Measurements from ENCODE around the gene MAST2. TPM values are rescaled to one million over a fixed set of nuclear protein-coding genes. Genes with fewer than 3 reads are reported as not detected.
A peak's percentile ranks its signal among the peaks of the same experiment; 100 is the strongest.

The MAST2 gene
- total RNA-seq, 1 experiment from 2014 or later, result 37.2 TPM

GRCh38 chr1:45793942-45794604 is 9.3 kb upstream of the MAST2 start (continued):
- TF ChIP-seq ZBTB43 (CRISPR knock-in tag; IDR thresholded peaks at IDR 0.05), result no peak

- CTCF ChIA-PET, result no interaction called here
Measured at GRCh38 chr1:45796381-45796780, 7.0 kb upstream of the MAST2 start.

More at GRCh38 chr1:45796381-45796780, 7.0 kb upstream of the MAST2 start:
- H3K9me3 Mint-ChIP-seq, result no peaks in the 10 kb centered on the region
- POLR2A ChIA-PET, result no interaction called here
- H3K36me3 Mint-ChIP-seq, result no peaks in the 10 kb centered on the region
- peaks cover 6% of the 10 kb centered on the region; the same call in 1 of the 2 replicates for H3K27me3 Mint-ChIP-seq (ENCODE audit: low read depth)
- DNase-seq (ENCODE audit: low spot score) (no peak), ATAC-seq (no peak)
- no peak for TF ChIP-seq JAZF1 (CRISPR knock-in tag; IDR thresholded peaks at IDR 0.05)
- TF ChIP-seq MAX (CRISPR knock-in tag; IDR thresholded peaks at IDR 0.05), result no peak
- no peak for TF ChIP-seq AR (CRISPR knock-in tag; IDR thresholded peaks at IDR 0.05)
- no peak for TF ChIP-seq AFF4 (CRISPR knock-in tag; IDR thresholded peaks at IDR 0.05; ENCODE audit: borderline replicate concordance)
- TF ChIP-seq MXD4 (CRISPR knock-in tag; IDR thresholded peaks at IDR 0.05; ENCODE audit: borderline replicate concordance), result no peak
- TF ChIP-seq ERG (CRISPR knock-in tag; IDR thresholded peaks at IDR 0.05), result no peak
- TF ChIP-seq E2F5 (CRISPR knock-in tag; IDR thresholded peaks at IDR 0.05), result no peak
- no peak for TF ChIP-seq OVOL2 (CRISPR knock-in tag; IDR thresholded peaks at IDR 0.05; ENCODE audit: borderline replicate concordance)
- TF ChIP-seq ATF3 (CRISPR knock-in tag; conservative IDR thresholded peaks at IDR 0.05), result no peak
- TF ChIP-seq CDX4 (CRISPR knock-in tag; IDR thresholded peaks at IDR 0.05; ENCODE audit: borderline replicate concordance), result no peak
- no peak for TF ChIP-seq GRHL2 (CRISPR knock-in tag; IDR thresholded peaks at IDR 0.05; ENCODE audit: insufficient replicate concordance, severe bottlenecking)
- no peak for TF ChIP-seq GTF2I (CRISPR knock-in tag; conservative IDR thresholded peaks at IDR 0.05)
- no peak overlapping the region for H3K4me3 Mint-ChIP-seq
- H3K4me1 Mint-ChIP-seq, result no peaks in the 10 kb centered on the region
- H3K27ac Mint-ChIP-seq, result peak overlapping the region; percentile 6; the same call in 1 of the 2 replicates
